Uterus (tissue), 4 donors: ENCODE results near the gene AGBL4. TPM values are rescaled to one million over a fixed set of nuclear protein-coding genes. Genes with fewer than 3 reads are reported as not detected.

ENCODE experiments used
- DNase-seq, 2 donors: peaks; one replicate each; pipeline ENCODE4 v3.0.0-alpha.2; 2019 to 2020
- H3K27ac ChIP-seq, 2 donors: fragments of 200-600 bp; sonication (generic); 1 replicate in 1 of 2; 2 replicates in 1 of 2; pipeline ENCODE4 v1.5.1; 2016 to 2018
- H3K27me3 ChIP-seq, 2 donors: fragments of 200-600 bp; sonication (generic); one replicate each; pipeline ENCODE4 v1.5.1; 2018 to 2019; ENCODE audit warnings: control low read depth in 1 of 2
- H3K36me3 ChIP-seq, 2 donors: fragments of 200-600 bp; sonication (generic); one replicate each; pipeline ENCODE4 v1.5.1; 2019; ENCODE audit warnings: control low read depth in 1 of 2
- H3K4me1 ChIP-seq, 2 donors: fragments of 200-600 bp; sonication (generic); one replicate each; pipeline ENCODE4 v1.5.1; 2018 to 2019; ENCODE audit warnings: control low read depth in 1 of 2
- H3K4me3 ChIP-seq, 2 donors: fragments of 200-600 bp; sonication (generic); 1 replicate in 1 of 2; 2 replicates in 1 of 2; pipeline ENCODE4 v1.5.1; 2018 to 2019; ENCODE audit warnings: mild to moderate bottlenecking in 1 of 2
- H3K9me3 ChIP-seq, 2 donors: fragments of 200-600 bp; sonication (generic); one replicate each; pipeline ENCODE4 v1.5.1; 2019; ENCODE audit warnings: control low read depth in 1 of 2
- CTCF ChIP-seq, 4 experiments: fragments of 200-600 bp in 2 of 4; fragments of 450-650 bp in 2 of 4; sonication (generic) in 2 of 4; IDR thresholded peaks; one replicate each; pipeline ENCODE4 v1.5.1; 2016 to 2019; ENCODE audit warnings: antibody characterized with exemption in 4 of 4, mild to moderate bottlenecking in 2 of 4, moderate library complexity in 1 of 4
- POLR2A ChIP-seq, 2 donors: fragments of 450-650 bp; IDR thresholded peaks; one replicate each; pipeline ENCODE4 v1.6.1; 2016; ENCODE audit warnings: antibody characterized with exemption in 2 of 2, mild to moderate bottlenecking in 1 of 2, moderate library complexity in 1 of 2
- intact Hi-C: fragments of 100-400 bp; cut with DNase I; formaldehyde crosslinking; loops from one replicate; pipeline ENCODE4 v1.15.1; 2023; ENCODE audit warnings: low total_unique reads
- total RNA-seq, 4 donors: library from RNA; depleted of rRNA in 3 of 4; stranded (reverse); fragments of >200 nt in 3 of 4; gene quantifications; one replicate each; pipeline versions ENCODE4 v1.1.0 to v1.2.4, GENCODE V29; 2014 to 2023
- donor health status: DM: yes; HTN: yes; CAD: no.

Gene AGBL4
- total RNA-seq, 4 donors from 2014 or later = 0.85 to 1.9 TPM; not detected in 2

DNA sequence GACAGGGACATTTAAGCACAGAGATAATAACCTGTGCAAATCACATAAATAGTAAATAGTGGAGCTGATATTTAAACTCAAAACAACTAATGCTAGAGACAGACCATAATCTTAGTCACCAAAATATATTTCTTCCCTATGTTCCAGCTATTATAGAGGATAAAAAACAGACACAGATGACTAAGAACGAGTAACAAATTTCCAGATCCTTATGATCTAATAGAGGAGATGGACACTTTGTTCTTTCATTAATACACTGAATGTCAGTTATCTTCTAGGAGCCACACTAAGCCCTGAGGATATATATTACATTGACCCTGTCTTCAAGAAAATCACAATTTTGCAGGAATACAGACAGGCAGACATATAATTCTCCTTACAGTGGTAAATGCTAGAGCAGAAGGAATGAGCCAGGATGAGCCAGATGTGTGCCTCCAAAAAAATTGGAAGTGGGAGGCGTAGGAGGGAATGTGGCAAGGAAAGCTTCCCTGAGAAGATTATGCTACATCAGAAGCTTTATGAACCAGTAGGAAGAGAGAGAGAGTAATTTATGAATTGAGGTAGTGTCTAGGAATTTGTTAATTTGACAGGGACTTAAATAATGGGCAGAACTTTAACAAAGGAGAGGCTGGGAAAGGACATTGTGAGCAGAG lies 851.7 kb downstream of the AGBL4 start:
- no peaks in the 10 kb centered on the region for H3K36me3 ChIP-seq
- DNase-seq = no peak
- no peak overlapping the region for H3K27ac ChIP-seq
- no peak for TF ChIP-seq CTCF (IDR thresholded peaks at IDR 0.05)
- TF ChIP-seq POLR2A (IDR thresholded peaks at IDR 0.05) = no peak
- no peak overlapping the region for H3K4me3 ChIP-seq
- H3K27me3 ChIP-seq = no peaks in the 10 kb centered on the region
- no peaks in the 10 kb centered on the region for H3K4me1 ChIP-seq
- no peaks in the 10 kb centered on the region for H3K9me3 ChIP-seq
- intact Hi-C loops = no loop called here

DNA sequence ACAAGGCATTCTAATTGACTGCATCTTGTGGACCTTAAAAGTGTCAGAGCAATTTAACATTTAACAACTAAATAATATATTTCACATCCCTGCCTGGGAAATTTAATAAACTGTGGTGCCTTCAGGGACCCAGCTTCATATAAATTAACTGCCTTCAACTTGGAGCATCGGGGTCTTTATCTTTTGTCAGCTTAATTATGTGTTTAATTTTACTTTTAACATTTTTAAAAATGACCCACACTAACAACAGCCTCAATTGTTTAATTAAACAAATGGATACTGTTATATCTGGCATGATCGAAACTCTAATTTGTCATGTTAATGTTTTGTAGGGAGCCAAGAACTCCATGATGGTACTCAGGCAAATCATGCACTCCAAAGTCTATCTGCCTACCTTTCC lies 857.7 kb downstream of the AGBL4 start:
- Histone ChIP-seq H3K36me3 (no peaks in the 10 kb centered on the region), H3K4me3 (no peak overlapping the region), H3K9me3 (no peaks in the 10 kb centered on the region), H3K4me1 (no peaks in the 10 kb centered on the region), H3K27ac (no peak overlapping the region), H3K27me3 (no peaks in the 10 kb centered on the region)
- no peak for DNase-seq
- intact Hi-C loops = no loop called here
- no peak for TF ChIP-seq POLR2A (IDR thresholded peaks at IDR 0.05)
- TF ChIP-seq CTCF (IDR thresholded peaks at IDR 0.05) = no peak

DNA sequence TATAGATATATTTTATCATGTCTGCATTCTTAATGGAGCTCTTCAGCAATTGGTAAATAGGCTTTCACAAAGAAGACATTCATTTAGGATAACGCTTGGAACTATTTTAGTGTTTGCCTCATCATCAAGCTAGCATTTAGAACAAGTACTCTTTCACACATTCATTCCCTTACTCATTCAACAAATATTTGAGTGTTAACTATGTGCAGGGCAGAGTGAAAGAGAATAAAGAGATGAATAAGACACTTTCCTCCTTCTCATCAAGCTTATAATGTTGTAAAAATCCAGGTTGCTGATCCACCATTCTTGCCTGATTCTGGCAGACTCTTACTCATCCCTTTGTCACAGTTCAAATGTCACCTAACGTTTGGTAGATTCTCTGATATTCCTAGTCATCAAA lies 860.7 kb downstream of the AGBL4 start:
- no peak for DNase-seq
- intact Hi-C loops = no loop called here
- H3K36me3 ChIP-seq = no peaks in the 10 kb centered on the region
- H3K9me3 ChIP-seq = no peaks in the 10 kb centered on the region
- H3K4me3 ChIP-seq = no peak overlapping the region
- TF ChIP-seq CTCF (IDR thresholded peaks at IDR 0.05) (no peak), POLR2A (IDR thresholded peaks at IDR 0.05) (no peak)
- H3K4me1 ChIP-seq = no peaks in the 10 kb centered on the region
- H3K27me3 ChIP-seq = no peaks in the 10 kb centered on the region
- no peak overlapping the region for H3K27ac ChIP-seq

DNA sequence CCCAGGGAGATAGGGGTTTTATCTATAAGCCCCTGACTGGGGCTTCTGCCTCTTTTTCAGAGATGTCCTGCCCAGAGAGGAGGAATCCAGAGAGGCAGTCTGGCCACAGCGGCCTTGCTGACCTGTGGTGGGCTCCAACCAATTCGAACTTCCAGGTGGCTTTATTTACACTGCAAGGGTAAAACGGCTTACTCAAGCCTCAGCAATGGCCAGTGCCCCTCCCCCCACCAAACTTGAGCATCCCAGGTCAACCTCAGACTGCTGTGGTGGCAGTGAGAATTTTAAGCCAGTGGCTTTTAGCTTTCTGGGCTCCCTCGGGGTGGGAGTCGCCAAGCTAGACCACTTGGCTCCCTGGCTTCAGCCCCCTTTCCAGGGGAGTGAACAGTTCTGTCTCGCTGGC lies 863.1 kb downstream of the AGBL4 start:
- no peaks in the 10 kb centered on the region for H3K36me3 ChIP-seq
- H3K27ac ChIP-seq = no peak overlapping the region
- DNase-seq = no peak
- no peaks in the 10 kb centered on the region for H3K27me3 ChIP-seq
- no peaks in the 10 kb centered on the region for H3K9me3 ChIP-seq
- TF ChIP-seq CTCF (IDR thresholded peaks at IDR 0.05) = no peak
- H3K4me3 ChIP-seq = no peak overlapping the region
- no peaks in the 10 kb centered on the region for H3K4me1 ChIP-seq
- intact Hi-C loops = no loop called here

- Histone ChIP-seq H3K27me3 (no peaks in the 10 kb centered on the region), H3K4me1 (no peaks in the 10 kb centered on the region), H3K36me3 (no peaks in the 10 kb centered on the region), H3K9me3 (no peaks in the 10 kb centered on the region), H3K4me3 (no peak overlapping the region), H3K27ac (no peak overlapping the region)
- intact Hi-C loops = no loop called here
- DNase-seq = no peak
- no peak for TF ChIP-seq CTCF (IDR thresholded peaks at IDR 0.05)
- no peak for TF ChIP-seq POLR2A (IDR thresholded peaks at IDR 0.05)
Observed at GRCh38 chr1:49136738-49137251, 887.0 kb downstream of the AGBL4 start.
